ENCODE results near the gene SORCS2. TPM values are rescaled to one million over a fixed set of nuclear protein-coding genes. Genes with fewer than 3 reads are reported as not detected.

Gene SORCS2
- total and polyA plus RNA-seq, 2 of the 13 experiments (the other 11 are each of a cell fraction or from before 2014, with no cell fraction given) = 0.82 to 1.0 TPM

DNA sequence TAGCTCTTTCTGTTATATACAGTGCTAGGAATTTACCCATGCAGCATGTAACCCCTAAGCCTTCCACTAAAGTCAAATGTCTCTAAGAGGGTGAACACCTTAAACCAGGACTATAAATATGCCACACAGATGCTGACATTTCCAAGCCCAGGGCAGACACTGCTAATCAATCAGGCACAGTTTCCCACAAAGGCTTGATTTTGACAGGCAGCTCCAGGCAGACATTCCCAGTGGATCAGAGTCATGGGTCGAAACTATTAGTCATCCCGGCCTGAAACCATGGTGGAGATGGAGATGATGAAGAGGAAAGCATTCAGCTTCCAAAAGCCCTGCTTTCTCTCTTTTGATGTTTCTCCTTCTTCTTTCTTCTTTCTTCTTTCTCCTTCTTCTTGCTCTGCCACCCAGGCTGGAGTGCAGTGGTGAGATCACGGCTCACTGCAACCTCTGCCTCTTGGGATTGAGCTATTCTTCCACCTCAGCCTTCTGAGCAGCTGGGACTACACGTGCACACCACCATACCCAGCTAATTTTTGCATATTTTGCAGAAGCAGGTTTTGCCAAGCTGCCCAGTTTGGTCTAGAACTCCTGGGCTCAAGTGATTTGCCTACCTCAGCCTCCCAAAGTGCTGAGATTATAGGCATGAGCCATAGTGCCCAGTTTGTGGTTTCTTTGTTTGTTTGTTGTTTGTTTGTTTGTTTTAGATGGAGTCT is 21.0 kb upstream of the SORCS2 start:
- FAIRE-seq = no peak
- in situ Hi-C loops (cut with HindIII; ENCODE audit: extremely low pct_ligation_motif_present, low pct_unique_long_range_greater_than_20kb) (no loop called here), intact Hi-C loops (cut with micrococcal nuclease; ENCODE audit: unreplicated experiment) (no loop called here)
- Histone ChIP-seq H3K36me3 (replicated peaks in 1 of 2; ENCODE audit: control insufficient read depth in 1 of 2, insufficient read depth in 2 of 2, low read length in 2 of 2) (no peaks in the 10 kb centered on the region), H3K4me2 (ENCODE audit: low read depth, low read length) (no peak overlapping the region), H3K9me3 (ENCODE audit: low read length) (no peaks in the 10 kb centered on the region), H3K79me2 (ENCODE audit: insufficient read depth, low read length) (no peaks in the 10 kb centered on the region), H3K9ac (ENCODE audit: insufficient read depth, low read depth, low read length) (no peak overlapping the region), H3K4me1 (ENCODE audit: insufficient read depth, low read length) (peaks cover 27% of the 10 kb centered on the region), H4K20me1 (ENCODE audit: insufficient read depth, low read length) (no peaks in the 10 kb centered on the region), H3K4me3 (replicated peaks in 1 of 3; ENCODE audit: insufficient read depth in 1 of 3, low read depth in 2 of 3, low read length in 3 of 3) (no peak overlapping the region), H3K27me3 (ENCODE audit: control insufficient read depth in 1 of 2, insufficient read depth in 2 of 2, low read length in 2 of 2) (peaks cover 0 to 18% of the 10 kb centered on the region in 2 experiments; a peak in 1 of 5 replicates), H2AFZ (ENCODE audit: low read length) (no peak overlapping the region), H3K27ac (ENCODE audit: extremely low read length, insufficient read depth, low read length) (no peak overlapping the region)
- ATAC-seq = no peak
- ChIA-PET CTCF (ENCODE audit: low intra/inter-chr PET ratio, low total read pairs) (no interaction called here), POLR2A (no interaction called here)
- BruUV-seq (replicated peaks) = no TSS peak
- no peak for DNase-seq (ENCODE audit: low spot score)
- TF ChIP-seq ZNF615 (CRISPR knock-in tag; IDR thresholded peaks at IDR 0.05; ENCODE audit: borderline replicate concordance) = no peak
- TF ChIP-seq ZBTB1 (CRISPR knock-in tag; IDR thresholded peaks at IDR 0.05; ENCODE audit: borderline replicate concordance) = no peak
- TF ChIP-seq MIER2 (CRISPR knock-in tag; IDR thresholded peaks at IDR 0.05) = no peak
- TF ChIP-seq PPARG (CRISPR knock-in tag; conservative IDR thresholded peaks at IDR 0.05) = no peak
- no peak for TF ChIP-seq ZFP90 (CRISPR knock-in tag; IDR thresholded peaks at IDR 0.05; ENCODE audit: borderline replicate concordance)
- no peak for TF ChIP-seq ZNF570 (CRISPR knock-in tag; IDR thresholded peaks at IDR 0.05; ENCODE audit: borderline replicate concordance)
- no peak for TF ChIP-seq PITX1 (CRISPR knock-in tag; IDR thresholded peaks at IDR 0.05)
- 7% methylated on average over 4 of the region's 4 CpGs for WGBS (ENCODE audit: low lambda C conversion rate)

DNA sequence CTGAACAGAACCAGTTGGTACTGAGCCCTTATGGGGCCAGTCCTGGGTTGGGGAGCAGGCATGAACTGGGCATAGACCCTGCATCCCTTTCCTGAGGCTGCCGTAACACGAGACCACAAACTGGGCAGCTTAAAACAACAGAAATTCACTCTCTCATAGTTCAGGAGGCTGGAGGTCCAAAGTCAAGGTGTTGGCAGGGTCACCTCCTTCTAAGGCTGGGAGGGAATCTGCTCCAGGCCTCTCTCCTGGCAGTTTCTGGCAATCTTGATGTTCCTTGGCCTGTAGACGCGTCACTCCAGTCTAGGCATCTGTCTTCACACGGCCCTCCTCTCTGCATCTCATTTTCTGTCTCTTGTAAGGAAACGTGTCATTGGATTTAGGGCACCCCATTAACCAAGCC is 19.8 kb upstream of the SORCS2 start:
- no TSS peak for BruUV-seq (replicated peaks)
- no peaks in the 10 kb centered on the region for H3K79me2 ChIP-seq (ENCODE audit: insufficient read depth, low read length)
- ATAC-seq (no peak), DNase-seq (ENCODE audit: low spot score) (no peak), FAIRE-seq (no peak)
- H4K20me1 ChIP-seq (ENCODE audit: insufficient read depth, low read length) = no peaks in the 10 kb centered on the region
- WGBS (ENCODE audit: low lambda C conversion rate) = 63% methylated on average over 4 of the region's 6 CpGs
- intact Hi-C loops (cut with micrococcal nuclease; ENCODE audit: unreplicated experiment) = no loop called here
- no peak overlapping the region for H3K9ac ChIP-seq (ENCODE audit: insufficient read depth, low read depth, low read length)
- H3K4me2 ChIP-seq (ENCODE audit: low read depth, low read length) = no peak overlapping the region
- no peaks in the 10 kb centered on the region for H3K9me3 ChIP-seq (ENCODE audit: low read length)
- no peak overlapping the region for H2AFZ ChIP-seq (ENCODE audit: low read length)
- in situ Hi-C loops (cut with HindIII; ENCODE audit: extremely low pct_ligation_motif_present, low pct_unique_long_range_greater_than_20kb) = no loop called here
- no peak overlapping the region for H3K4me3 ChIP-seq (replicated peaks in 1 of 3; ENCODE audit: insufficient read depth in 1 of 3, low read depth in 2 of 3, low read length in 3 of 3)
- H3K27ac ChIP-seq (ENCODE audit: extremely low read length, insufficient read depth, low read length) = no peak overlapping the region
- POLR2A ChIA-PET = no interaction called here
- CTCF ChIA-PET (ENCODE audit: low intra/inter-chr PET ratio, low total read pairs) = no interaction called here
- H3K27me3 ChIP-seq (ENCODE audit: control insufficient read depth in 1 of 2, insufficient read depth in 2 of 2, low read length in 2 of 2) = peaks cover 0 to 18% of the 10 kb centered on the region in 2 experiments; a peak in 1 of 5 replicates
- H3K36me3 ChIP-seq (replicated peaks in 1 of 2; ENCODE audit: control insufficient read depth in 1 of 2, insufficient read depth in 2 of 2, low read length in 2 of 2) = no peaks in the 10 kb centered on the region
- H3K4me1 ChIP-seq (ENCODE audit: insufficient read depth, low read length) = peaks cover 15% of the 10 kb centered on the region
- no peak for TF ChIP-seq PCBP1 (IDR thresholded peaks at IDR 0.05; ENCODE audit: borderline replicate concordance, low read depth, low read length)
- TF ChIP-seq, protein P1, sequence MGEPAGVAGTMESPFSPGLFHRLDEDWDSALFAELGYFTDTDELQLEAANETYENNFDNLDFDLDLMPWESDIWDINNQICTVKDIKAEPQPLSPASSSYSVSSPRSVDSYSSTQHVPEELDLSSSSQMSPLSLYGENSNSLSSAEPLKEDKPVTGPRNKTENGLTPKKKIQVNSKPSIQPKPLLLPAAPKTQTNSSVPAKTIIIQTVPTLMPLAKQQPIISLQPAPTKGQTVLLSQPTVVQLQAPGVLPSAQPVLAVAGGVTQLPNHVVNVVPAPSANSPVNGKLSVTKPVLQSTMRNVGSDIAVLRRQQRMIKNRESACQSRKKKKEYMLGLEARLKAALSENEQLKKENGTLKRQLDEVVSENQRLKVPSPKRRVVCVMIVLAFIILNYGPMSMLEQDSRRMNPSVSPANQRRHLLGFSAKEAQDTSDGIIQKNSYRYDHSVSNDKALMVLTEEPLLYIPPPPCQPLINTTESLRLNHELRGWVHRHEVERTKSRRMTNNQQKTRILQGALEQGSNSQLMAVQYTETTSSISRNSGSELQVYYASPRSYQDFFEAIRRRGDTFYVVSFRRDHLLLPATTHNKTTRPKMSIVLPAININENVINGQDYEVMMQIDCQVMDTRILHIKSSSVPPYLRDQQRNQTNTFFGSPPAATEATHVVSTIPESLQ (CRISPR knock-in tag; conservative IDR thresholded peaks at IDR 0.05) = no peak
- no peak for TF ChIP-seq ZNF878 (CRISPR knock-in tag; IDR thresholded peaks at IDR 0.05)
- TF ChIP-seq, protein P2, sequence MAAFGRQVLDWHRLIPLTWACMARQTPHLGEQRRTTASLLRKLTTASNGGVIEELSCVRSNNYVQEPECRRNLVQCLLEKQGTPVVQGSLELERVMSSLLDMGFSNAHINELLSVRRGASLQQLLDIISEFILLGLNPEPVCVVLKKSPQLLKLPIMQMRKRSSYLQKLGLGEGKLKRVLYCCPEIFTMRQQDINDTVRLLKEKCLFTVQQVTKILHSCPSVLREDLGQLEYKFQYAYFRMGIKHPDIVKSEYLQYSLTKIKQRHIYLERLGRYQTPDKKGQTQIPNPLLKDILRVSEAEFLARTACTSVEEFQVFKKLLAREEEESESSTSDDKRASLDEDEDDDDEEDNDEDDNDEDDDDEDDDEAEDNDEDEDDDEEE (CRISPR knock-in tag; IDR thresholded peaks at IDR 0.05) = no peak
- no peak for TF ChIP-seq RFX3 (CRISPR knock-in tag; IDR thresholded peaks at IDR 0.05)
- no peak for TF ChIP-seq EZH2 (conservative IDR thresholded peaks at IDR 0.05; ENCODE audit: low read depth, low read length)
- no peak for TF ChIP-seq KDM5B (CRISPR knock-in tag; IDR thresholded peaks at IDR 0.05; ENCODE audit: borderline replicate concordance)
- TF ChIP-seq ZNF766 (CRISPR knock-in tag; IDR thresholded peaks at IDR 0.05; ENCODE audit: borderline replicate concordance) = no peak
- TF ChIP-seq ZNF747 (CRISPR knock-in tag; IDR thresholded peaks at IDR 0.05; ENCODE audit: borderline replicate concordance) = no peak
- no peak for TF ChIP-seq NR2F6 (IDR thresholded peaks at IDR 0.05)
- no peak for TF ChIP-seq NR2F6 (CRISPR knock-in tag; IDR thresholded peaks at IDR 0.05)
